Measurements from ENCODE around the gene ZDHHC13.

DNA sequence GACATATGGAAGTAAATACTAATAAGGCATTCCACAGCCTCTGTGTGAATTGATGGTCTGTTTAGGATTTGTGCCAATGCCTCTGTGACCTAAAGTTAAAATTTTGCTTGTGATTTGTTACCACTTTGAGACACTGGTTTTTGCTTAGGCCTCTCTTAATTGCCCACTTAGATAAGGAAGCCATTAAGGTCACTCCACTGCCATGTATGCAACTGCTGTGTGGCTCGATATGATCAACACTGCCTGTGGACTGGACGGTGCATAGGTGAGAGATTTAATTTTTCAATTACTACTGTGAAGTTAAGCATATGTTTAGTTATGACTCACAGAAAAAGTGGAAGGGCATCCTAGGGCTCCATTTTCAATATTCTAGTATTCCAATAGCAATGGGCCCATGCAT, 47.9 kb downstream of the ZDHHC13 start:
- TF ChIP-seq YY1 (IDR thresholded peaks at IDR 0.05; ENCODE audit: extremely low read depth, insufficient replicate concordance, low read depth, low read length) (no peak), CTCF (IDR thresholded peaks at IDR 0.05 in 2 of 3, conservative IDR thresholded peaks at IDR 0.05 in 1 of 3; ENCODE audit: borderline replicate concordance in 1 of 3, insufficient read depth in 1 of 3, low read depth in 2 of 3, low read length in 2 of 3) (no peak), POLR2A (IDR thresholded peaks at IDR 0.05; ENCODE audit: borderline replicate concordance, extremely low read depth, insufficient read depth, insufficient read length) (no peak)
- TF ChIP-seq, protein P1, sequence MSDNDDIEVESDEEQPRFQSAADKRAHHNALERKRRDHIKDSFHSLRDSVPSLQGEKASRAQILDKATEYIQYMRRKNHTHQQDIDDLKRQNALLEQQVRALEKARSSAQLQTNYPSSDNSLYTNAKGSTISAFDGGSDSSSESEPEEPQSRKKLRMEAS (IDR thresholded peaks at IDR 0.05): no peak

Measured in HCT116 (cell line).